ES-I3 (cell line): ENCODE measurements around the gene SUV39H2.
"Not testable (repeated sequence)": the region's sequence is repeated elsewhere in the genome, so short reads cannot be mapped to it uniquely, and the experiment has no call there.

Experiments
- H3K36me3 ChIP-seq: 2 replicates; pipeline ENCODE4 v1.6.1; 2013; ENCODE audit warnings: mild to moderate bottlenecking, low read length, control low read depth, moderate library complexity; ENCODE audit not compliant: insufficient read depth
- H3K4me1 ChIP-seq: 2 replicates; pipeline ENCODE4 v1.6.1; 2013; ENCODE audit warnings: mild to moderate bottlenecking, control low read depth, low read length; ENCODE audit not compliant: insufficient read depth
- H3K9ac ChIP-seq: 2 replicates; pipeline ENCODE4 v1.6.1; 2013; ENCODE audit warnings: low read depth, mild to moderate bottlenecking, low read length, moderate library complexity
- H3K9me3 ChIP-seq: 2 replicates; pipeline ENCODE4 v1.6.1; 2013; ENCODE audit warnings: mild to moderate bottlenecking, low read length, moderate library complexity; ENCODE audit not compliant: control insufficient read depth, insufficient read depth

The SUV39H2 gene

DNA sequence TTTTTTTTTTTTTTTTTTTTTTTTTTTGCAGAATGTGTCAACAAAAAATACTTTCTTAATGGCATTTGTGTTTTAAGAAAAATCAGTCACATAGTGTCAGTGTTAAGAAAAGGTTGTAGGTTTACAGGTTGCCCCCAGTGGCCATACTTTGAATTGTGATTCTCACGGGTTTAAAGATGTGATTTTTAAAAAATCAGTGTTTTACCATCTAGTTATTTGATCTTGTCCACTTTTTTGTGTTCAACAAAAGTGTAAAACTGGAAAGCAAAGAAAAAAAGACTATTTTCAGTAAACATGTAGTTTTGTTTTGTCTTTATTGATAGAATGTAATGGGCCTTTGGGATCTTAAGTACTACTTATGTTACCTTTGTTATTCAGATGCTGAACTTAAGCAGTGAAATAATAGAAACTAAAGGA is 25.7 kb downstream of the SUV39H2 start:
- peaks cover 28% of the 10 kb centered on the region for H3K36me3 ChIP-seq

DNA sequence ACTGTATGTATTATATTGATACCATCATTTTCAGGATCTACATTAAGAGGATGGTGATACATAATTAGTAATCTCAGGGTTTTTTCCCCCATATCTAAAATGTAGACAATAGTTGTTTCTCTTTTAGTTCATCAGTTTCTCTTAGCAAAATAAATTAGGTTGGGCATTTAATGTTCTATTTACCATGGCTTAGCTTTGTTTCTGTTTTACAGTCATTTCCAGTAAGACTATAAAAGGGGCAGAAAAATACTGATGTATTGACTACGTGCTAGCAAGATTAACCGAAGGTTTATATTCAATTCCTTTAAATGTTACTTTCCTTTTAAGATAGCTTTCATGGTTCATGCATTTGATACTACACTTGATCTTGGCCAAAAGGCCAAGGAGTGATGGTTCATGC is 26.2 kb downstream of the SUV39H2 start:
- Histone ChIP-seq H3K36me3 (peaks cover 28% of the 10 kb centered on the region), H3K4me1 (no peaks in the 10 kb centered on the region; the same call in 1 of the 2 replicates), H3K9ac (no peak overlapping the region), H3K9me3 (peaks cover 7% of the 10 kb centered on the region)

More for the DNA sequence above, 25.7 kb downstream of the SUV39H2 start:
- Histone ChIP-seq H3K4me1 (no peaks in the 10 kb centered on the region; the same call in 1 of the 2 replicates), H3K9ac (no peak overlapping the region), H3K9me3 (peaks cover 7% of the 10 kb centered on the region)

DNA sequence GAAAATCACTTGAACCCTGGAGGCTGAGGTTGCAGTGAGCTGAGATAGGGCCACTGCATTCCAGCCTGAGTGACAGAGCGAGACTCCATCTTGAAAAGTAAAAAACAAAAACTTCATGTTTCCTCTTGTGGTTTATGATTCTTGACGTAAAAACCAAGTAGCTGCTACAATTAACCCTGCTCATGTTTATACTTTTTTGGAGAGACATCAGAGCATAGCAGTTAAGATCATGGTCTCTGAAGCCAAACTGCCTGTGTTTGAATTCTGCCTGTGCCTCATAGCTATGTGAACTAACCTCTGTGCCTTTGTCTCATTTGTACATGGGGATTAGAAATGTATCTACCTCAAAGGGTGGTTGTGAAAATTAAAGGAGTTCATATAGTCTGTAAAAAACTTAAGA is 27.2 kb downstream of the SUV39H2 start:
- H3K4me1 ChIP-seq, result no peaks in the 10 kb centered on the region; the same call in 1 of the 2 replicates
- H3K36me3 ChIP-seq, result peaks cover 29% of the 10 kb centered on the region
- peaks cover 7% of the 10 kb centered on the region for H3K9me3 ChIP-seq
- no peak overlapping the region for H3K9ac ChIP-seq

DNA sequence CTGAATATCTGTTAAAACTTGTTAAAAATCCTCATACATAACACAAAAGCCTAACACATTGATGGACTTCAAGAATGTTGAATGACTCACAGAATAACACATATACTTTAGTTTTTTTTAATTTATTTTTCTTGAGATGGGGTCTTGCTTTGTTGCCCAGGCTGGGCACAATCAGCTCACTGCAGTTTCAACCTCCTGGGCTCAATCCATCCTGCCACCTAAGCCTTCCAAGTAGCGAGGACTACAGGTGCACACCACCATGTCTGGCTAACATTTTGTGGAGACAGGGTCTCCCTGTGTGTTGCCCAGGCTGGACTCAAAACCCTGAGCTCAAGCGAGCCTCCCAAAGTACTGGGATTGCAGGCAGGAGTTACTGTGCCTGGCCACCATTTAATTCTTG is 28.1 kb downstream of the SUV39H2 start:
- no peak overlapping the region for H3K9ac ChIP-seq
- no peaks in the 10 kb centered on the region; the same call in 1 of the 2 replicates for H3K4me1 ChIP-seq
- peaks cover 12% of the 10 kb centered on the region for H3K9me3 ChIP-seq
- peaks cover 27% of the 10 kb centered on the region for H3K36me3 ChIP-seq

DNA sequence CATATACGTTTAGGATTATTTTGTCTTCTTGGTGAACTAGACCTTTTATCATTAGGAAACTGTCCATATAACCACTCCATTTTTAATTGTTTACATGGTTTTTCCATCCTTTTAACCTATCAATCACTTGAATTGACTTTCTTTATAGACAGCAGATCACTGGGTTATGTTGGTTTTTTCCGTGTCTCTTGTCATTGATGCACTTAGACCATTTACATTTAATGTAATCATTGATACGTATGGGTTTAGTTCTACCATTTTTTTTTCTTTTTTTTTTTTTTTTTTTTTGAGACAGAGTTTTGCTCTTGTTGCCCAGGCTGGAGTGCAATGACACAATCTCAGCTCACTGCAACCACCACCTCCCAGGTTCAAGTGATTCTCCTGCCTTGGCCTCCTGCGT is 28.9 kb downstream of the SUV39H2 start:
- peaks cover 27% of the 10 kb centered on the region for H3K36me3 ChIP-seq
- H3K9me3 ChIP-seq, result peaks cover 12% of the 10 kb centered on the region
- not testable (repeated sequence) for H3K4me1 ChIP-seq, H3K9ac ChIP-seq

DNA sequence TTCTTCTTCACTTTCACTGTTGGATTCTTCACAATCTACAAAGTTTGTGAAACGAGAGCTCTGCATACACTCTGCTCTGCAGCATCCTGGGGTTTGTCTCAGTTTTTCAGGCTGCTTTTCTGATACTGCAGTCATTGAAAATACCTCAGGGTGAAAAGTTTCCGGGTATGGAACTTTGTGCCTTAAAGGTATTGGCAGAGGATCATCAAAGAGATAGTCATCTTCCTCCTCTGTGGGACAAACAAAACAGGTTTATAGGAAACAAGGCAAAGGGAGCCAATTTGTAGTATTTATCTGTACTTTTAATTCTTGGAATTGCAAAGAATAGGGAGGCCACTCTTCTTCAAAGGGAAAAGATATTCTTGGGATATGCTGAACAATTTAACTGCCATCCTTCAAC is 30.4 kb downstream of the SUV39H2 start:
- peaks cover 25% of the 10 kb centered on the region for H3K36me3 ChIP-seq
- H3K4me1 ChIP-seq, result no peaks in the 10 kb centered on the region; the same call in 1 of the 2 replicates
- peaks cover 12% of the 10 kb centered on the region for H3K9me3 ChIP-seq
- no peak overlapping the region for H3K9ac ChIP-seq

DNA sequence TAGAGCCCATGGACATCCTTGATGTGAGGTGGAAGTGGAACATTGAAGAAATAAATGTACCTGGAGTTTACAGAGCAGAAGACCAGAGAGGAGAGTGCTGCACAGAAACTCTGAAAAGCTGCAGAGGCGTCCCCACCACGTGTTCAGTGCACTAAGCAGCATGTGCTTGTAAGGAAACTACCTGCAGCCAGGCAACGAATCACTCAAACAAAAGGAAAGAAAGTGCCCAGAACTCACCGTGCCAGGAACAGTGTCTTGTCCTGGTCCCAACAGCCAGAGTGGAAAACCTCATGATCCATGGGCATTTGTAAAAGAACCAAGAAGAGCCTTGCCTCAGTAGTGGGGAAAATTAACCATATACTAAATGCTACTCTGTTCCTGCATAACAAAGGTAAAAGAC is 32.3 kb downstream of the SUV39H2 start:
- Histone ChIP-seq H3K36me3 (peaks cover 18% of the 10 kb centered on the region), H3K9me3 (peaks cover 12% of the 10 kb centered on the region), H3K9ac (no peak overlapping the region), H3K4me1 (no peaks in the 10 kb centered on the region)

DNA sequence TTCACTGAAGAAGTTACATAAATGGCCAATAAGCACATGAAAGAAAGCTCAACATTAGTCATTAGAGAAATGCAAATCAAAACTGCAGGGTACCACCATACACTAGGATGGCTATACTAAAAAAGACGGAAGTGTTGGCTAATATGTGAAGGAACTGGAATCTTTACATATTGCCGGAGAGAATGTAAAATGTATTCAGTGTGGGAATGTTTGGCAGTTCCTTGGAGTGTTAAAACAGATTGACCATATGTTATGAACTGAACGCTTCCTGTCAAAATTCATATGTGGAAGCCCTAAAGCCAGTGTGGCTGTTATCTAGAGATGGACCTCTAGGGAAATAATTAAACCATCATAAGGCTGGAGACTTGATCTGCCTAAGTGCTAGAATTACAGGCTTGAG is 33.1 kb downstream of the SUV39H2 start:
- Histone ChIP-seq H3K9me3 (peaks cover 9% of the 10 kb centered on the region), H3K4me1 (no peaks in the 10 kb centered on the region), H3K9ac (no peak overlapping the region), H3K36me3 (peaks cover 18% of the 10 kb centered on the region; the same call in 1 of the 2 replicates)

DNA sequence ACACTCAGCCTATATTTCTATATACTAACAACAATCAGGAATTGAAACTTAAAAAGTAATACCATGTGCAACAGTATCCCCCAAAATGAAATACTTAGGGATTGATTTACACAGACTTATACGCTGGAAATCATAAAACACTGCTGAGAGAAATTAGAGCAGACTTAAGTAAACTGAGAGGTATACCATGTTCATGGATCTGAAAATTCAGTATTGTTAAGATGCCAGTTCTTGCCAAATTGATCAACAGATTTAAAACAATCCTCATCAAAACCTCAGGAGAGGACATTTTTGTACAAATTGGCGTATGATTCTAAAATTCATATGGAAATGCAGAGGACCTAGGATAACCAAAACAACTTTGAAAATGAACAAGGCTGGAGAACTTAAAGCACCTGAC is 37.9 kb downstream of the SUV39H2 start:
- Histone ChIP-seq H3K9me3 (peaks cover 9% of the 10 kb centered on the region), H3K4me1 (no peaks in the 10 kb centered on the region), H3K9ac (no peak overlapping the region), H3K36me3 (peaks cover 8% of the 10 kb centered on the region; the same call in 1 of the 2 replicates)

DNA sequence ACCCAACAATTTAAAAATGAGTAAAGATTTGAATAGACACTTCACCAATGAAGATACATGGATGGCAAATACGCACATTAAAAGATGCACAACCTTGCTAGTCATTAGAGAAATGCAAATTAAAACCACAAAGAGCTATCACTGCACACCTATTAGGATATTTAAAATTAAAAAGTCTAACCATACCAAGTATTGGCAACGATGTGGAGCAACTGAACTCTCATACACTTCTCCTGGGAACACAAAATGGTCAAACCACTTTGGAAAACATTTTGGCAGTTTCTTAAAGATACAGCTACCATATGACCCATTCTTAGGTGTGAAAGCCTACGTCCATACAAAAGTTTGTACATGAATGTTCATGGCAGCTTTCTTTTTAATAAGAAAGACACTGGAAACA is 39.2 kb downstream of the SUV39H2 start:
- Histone ChIP-seq H3K4me1 (no peaks in the 10 kb centered on the region), H3K9me3 (peaks cover 7% of the 10 kb centered on the region; the same call in 1 of the 2 replicates), H3K9ac (no peak overlapping the region), H3K36me3 (peaks cover 8% of the 10 kb centered on the region; the same call in 1 of the 2 replicates)

DNA sequence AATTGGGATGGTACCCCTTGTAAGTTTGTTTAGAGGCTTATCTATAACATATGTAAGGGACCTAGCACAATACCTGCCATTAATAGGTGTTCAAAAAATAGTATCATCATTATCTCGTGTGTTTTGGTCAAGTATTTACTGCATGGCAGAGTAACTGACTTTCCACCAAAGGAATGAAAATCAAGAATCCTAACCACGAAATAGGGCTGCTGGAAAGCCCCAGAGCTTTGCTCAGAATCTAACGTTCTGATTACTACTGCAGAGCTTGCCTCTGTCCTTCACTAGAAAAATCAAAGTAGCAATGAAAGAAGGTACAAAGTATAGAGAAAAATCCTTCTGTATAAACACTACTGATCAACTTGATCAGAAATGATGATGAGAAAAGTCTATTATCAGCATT is 40.3 kb downstream of the SUV39H2 start:
- Histone ChIP-seq H3K9me3 (peaks cover 7% of the 10 kb centered on the region; the same call in 1 of the 2 replicates), H3K36me3 (peaks cover 8% of the 10 kb centered on the region; the same call in 1 of the 2 replicates)

DNA sequence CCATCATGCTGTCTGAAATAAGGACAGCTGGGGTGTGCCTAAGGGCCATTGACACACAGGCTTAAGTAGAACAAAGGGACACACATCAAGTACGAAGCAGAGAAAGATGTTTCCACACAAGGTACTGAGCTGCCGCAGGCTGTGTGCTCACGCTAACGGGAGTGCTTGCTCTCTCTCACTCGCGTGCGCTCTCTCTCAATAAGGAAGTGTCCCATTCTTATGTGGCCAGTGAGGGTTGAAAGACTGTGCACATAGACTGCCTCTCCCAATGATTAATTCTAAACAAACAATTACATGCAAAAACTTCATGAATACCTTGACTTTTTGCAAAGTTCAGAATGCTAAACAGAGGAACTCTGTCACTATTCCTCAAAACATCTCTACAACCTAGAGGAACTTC is 45.3 kb downstream of the SUV39H2 start:
- Histone ChIP-seq H3K4me1 (no peaks in the 10 kb centered on the region), H3K9ac (no peak overlapping the region), H3K36me3 (peaks cover 8% of the 10 kb centered on the region; the same call in 1 of the 2 replicates), H3K9me3 (no peaks in the 10 kb centered on the region)

More for the DNA sequence above, 40.3 kb downstream of the SUV39H2 start:
- Histone ChIP-seq H3K9ac (no peak overlapping the region), H3K4me1 (no peaks in the 10 kb centered on the region)

DNA sequence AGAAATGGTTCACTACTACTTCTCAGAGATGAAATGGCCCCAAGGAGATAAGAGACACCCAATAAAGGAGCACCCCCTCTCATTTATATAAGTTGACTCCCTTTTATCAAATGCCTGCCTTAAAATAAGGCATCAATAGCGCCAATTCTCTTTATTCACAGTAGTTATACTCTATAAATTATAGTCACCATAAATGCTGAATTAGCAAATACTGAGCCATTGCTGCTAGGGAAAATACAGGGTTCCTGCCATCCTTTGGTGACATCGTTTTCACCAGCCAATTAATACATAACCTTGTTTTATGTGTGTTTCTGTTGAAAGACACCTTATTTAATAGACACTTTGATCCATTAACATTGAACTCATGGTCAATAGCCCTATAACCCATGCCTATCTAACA is 46.6 kb downstream of the SUV39H2 start:
- H3K4me1 ChIP-seq, result no peaks in the 10 kb centered on the region
- no peaks in the 10 kb centered on the region for H3K36me3 ChIP-seq
- no peaks in the 10 kb centered on the region for H3K9me3 ChIP-seq
- H3K9ac ChIP-seq, result no peak overlapping the region

DNA sequence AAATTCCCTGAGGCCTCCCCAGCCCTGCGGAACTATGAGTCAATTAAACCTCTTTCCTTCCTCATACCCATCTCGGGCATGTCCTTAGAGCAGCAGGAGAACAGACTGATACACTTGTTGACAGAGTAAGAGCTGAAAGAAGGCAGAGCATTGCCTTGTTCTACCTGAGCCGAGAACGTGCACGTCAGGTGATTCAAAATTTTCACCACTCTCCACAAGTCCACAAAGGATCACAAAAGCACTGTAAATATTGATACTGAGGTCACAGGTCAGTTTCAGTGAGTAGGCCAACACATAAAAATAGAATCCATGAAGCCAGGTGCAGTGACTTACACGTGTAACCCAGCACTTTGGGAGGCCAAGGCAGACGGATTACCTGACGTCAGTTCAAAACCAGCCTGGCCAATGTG is 47.4 kb downstream of the SUV39H2 start:
- no peak overlapping the region for H3K9ac ChIP-seq
- H3K9me3 ChIP-seq, result no peaks in the 10 kb centered on the region
- no peaks in the 10 kb centered on the region for H3K4me1 ChIP-seq
- no peaks in the 10 kb centered on the region for H3K36me3 ChIP-seq

DNA sequence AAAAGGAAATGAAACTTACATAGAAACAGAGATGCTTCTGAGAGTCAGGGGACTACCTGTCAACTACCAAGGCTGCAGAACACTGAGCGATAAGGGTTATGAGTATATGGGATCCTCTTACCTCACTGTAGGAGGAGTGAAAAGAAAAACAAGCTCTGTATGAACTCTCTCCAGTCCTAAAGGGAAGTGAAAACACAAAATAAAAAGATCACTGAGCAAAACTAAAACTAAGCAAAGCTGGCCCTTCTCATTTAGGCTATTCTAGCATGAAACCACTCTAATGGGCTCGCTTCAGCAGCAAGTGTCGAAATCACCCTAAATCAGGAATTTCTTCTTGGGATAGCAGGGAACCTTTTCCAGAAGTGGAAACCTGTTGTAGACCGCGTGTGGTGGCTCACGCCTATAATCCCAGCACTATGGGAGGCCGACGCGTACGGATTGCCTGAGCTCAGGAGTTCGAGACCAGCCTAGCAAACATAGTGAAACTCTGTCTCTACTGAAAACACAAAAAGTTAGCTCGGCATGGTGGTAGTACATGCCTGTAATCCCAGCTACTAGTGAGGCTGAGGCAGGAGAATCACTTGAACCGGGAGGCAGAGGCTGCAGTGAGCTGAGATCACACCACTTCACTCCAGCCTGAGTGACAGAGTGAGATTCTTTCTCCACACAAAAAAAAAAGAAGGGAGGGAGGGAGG is 48.2 kb downstream of the SUV39H2 start:
- no peak overlapping the region for H3K9ac ChIP-seq
- no peaks in the 10 kb centered on the region for H3K4me1 ChIP-seq
- H3K9me3 ChIP-seq, result no peaks in the 10 kb centered on the region
- H3K36me3 ChIP-seq, result no peaks in the 10 kb centered on the region
